OCI-LY1 (cell line): ENCODE results near the gene CFAP99.

Experiments used
- CTCF ChIP-seq: fragments of 200-600 bp; sonication (generic), shearing (Covaris generic); IDR thresholded peaks from 2 replicates; pipeline ENCODE4 v1.5.1; 2017; ENCODE audit warnings: mild to moderate bottlenecking, antibody characterized with exemption, low read length, moderate library complexity, mixed read lengths
- EZH2 ChIP-seq: fragments of 200-600 bp; sonication (generic), shearing (Covaris generic); IDR thresholded peaks from 2 replicates; pipeline ENCODE4 v1.8.0; 2017; ENCODE audit warnings: borderline replicate concordance, mixed run types, mild to moderate bottlenecking, antibody characterized with exemption, low read length, moderate library complexity, mixed read lengths

GRCh38 chr4:2501034-2501594 is 82.4 kb downstream of the CFAP99 start:
- TF ChIP-seq CTCF = no peak
- TF ChIP-seq EZH2 = no peak
